IMR-90 (cell line): Measurements from ENCODE around the gene PCP2. TPM values are rescaled to one million over a fixed set of nuclear protein-coding genes. Genes with fewer than 3 reads are reported as not detected.

Source experiments
- ATAC-seq: fragments of 200-7000 bp; cut with Tn5 transposase; 2 replicates; pipeline ENCODE4 v1.9.1; 2020; ENCODE audit warnings: low read depth, mild to moderate bottlenecking, moderate library complexity
- BruUV-seq: library from RNA; stranded (reverse); fragments of 400-500 nt; replicated peaks from 2 replicates; lab custom pipeline; 2021; lab: Mats Ljungman, UMichigan
- CTCF ChIA-PET: fragments of 300-600 bp; formaldehyde crosslinking; extraction: SDS; loops from one replicate; lab custom pipeline; 2021; ENCODE audit warnings: antibody characterized with exemption; lab: Yijun Ruan, JAX
- POLR2A ChIA-PET: fragments of 300-600 bp; sonication (Branson Sonifier 250); formaldehyde crosslinking; loops from one replicate; lab custom pipeline; 2022; ENCODE audit warnings: antibody characterized with exemption; ENCODE audit not compliant: unreplicated experiment; lab: Charles Lee
- DNase-seq: peaks from one replicate; pipeline ENCODE4 v3.0.0; 2013
- H2AFZ ChIP-seq: replicated peaks from 2 replicates; pipeline ENCODE3; 2013; ENCODE audit warnings: low read length, mild to moderate bottlenecking; ENCODE audit not compliant: poor library complexity
- H2AK5ac ChIP-seq: 2 replicates; pipeline ENCODE4 v1.6.1; 2013; ENCODE audit warnings: low read depth, low read length, inconsistent platforms
- H2AK9ac ChIP-seq: replicated peaks from 2 replicates; pipeline ENCODE3; 2013; ENCODE audit warnings: mild to moderate bottlenecking, low read depth, low read length, moderate library complexity; ENCODE audit not compliant: poor library complexity
- H2BK120ac ChIP-seq: 2 replicates; pipeline ENCODE4 v1.6.1; 2013; ENCODE audit warnings: low read depth, low read length, inconsistent platforms
- H2BK15ac ChIP-seq: 3 replicates; pipeline ENCODE4 v1.6.1; 2013; ENCODE audit warnings: low read depth, low read length, inconsistent platforms
- H2BK20ac ChIP-seq: 2 replicates; pipeline ENCODE4 v1.6.1; 2013; ENCODE audit warnings: low read depth, mild to moderate bottlenecking, inconsistent platforms, low read length, moderate library complexity
- H2BK5ac ChIP-seq: 2 replicates; pipeline ENCODE4 v1.6.1; 2013; ENCODE audit warnings: mild to moderate bottlenecking, low read depth, low read length, inconsistent platforms; ENCODE audit not compliant: poor library complexity, severe bottlenecking
- H3K14ac ChIP-seq: replicated peaks from 2 replicates; pipeline ENCODE4 v1.6.1; 2013; ENCODE audit warnings: low read depth, low read length, inconsistent platforms
- H3K18ac ChIP-seq: 2 replicates; pipeline ENCODE4 v1.6.1; 2013; ENCODE audit warnings: low read depth, low read length, control low read depth
- H3K23ac ChIP-seq: 2 replicates; pipeline ENCODE4 v1.6.1; 2013; ENCODE audit warnings: low read depth, low read length, inconsistent platforms
- H3K27ac ChIP-seq: 2 replicates; pipeline ENCODE4 v1.5.1; 2013; ENCODE audit warnings: mild to moderate bottlenecking, control low read depth, low read length; ENCODE audit not compliant: insufficient read depth
- H3K27me3 ChIP-seq: 2 replicates; pipeline ENCODE4 v1.6.1; 2013; ENCODE audit warnings: low read length; ENCODE audit not compliant: control insufficient read depth, insufficient read depth
- H3K36me3 ChIP-seq: 2 replicates; pipeline ENCODE4 v1.6.1; 2013; ENCODE audit warnings: low read length, mixed read lengths; ENCODE audit not compliant: control insufficient read depth, insufficient read depth
- H3K4ac ChIP-seq: 2 replicates; pipeline ENCODE4 v1.6.1; 2013; ENCODE audit warnings: low read depth, low read length, inconsistent platforms
- H3K4me1 ChIP-seq: 2 replicates; pipeline ENCODE4 v1.6.1; 2013; ENCODE audit warnings: low read length, mixed read lengths; ENCODE audit not compliant: control insufficient read depth, insufficient read depth
- H3K4me2 ChIP-seq: 2 replicates; pipeline ENCODE4 v1.6.1; 2013; ENCODE audit warnings: low read depth, mild to moderate bottlenecking, control low read depth, low read length, moderate library complexity
- H3K4me3 ChIP-seq: 2 replicates; pipeline ENCODE4 v1.5.1; 2013; ENCODE audit warnings: low read depth, mild to moderate bottlenecking, control low read depth, low read length, moderate library complexity; ENCODE audit not compliant: insufficient read depth
- H3K56ac ChIP-seq: 2 replicates; pipeline ENCODE4 v1.6.1; 2013; ENCODE audit warnings: low read length, inconsistent platforms; ENCODE audit not compliant: insufficient read depth; ENCODE audit errors: extremely low read depth
- H3K79me1 ChIP-seq, 2 experiments: 2 replicates each; pipeline ENCODE4 v1.6.1; 2013; ENCODE audit warnings: low read length in 2 of 2, inconsistent platforms in 1 of 2, low read depth in 1 of 2
- H3K9ac ChIP-seq: 2 replicates; pipeline ENCODE4 v1.6.1; 2013; ENCODE audit warnings: low read depth, low read length, control low read depth
- H3K9me1 ChIP-seq: 2 replicates; pipeline ENCODE4 v1.6.1; 2013; ENCODE audit warnings: low read length, inconsistent platforms; ENCODE audit not compliant: insufficient read depth
- H3K9me3 ChIP-seq: 2 replicates; pipeline ENCODE4 v1.6.1; 2013; ENCODE audit warnings: low read length; ENCODE audit not compliant: control insufficient read depth, insufficient read depth
- H4K20me1 ChIP-seq: 2 replicates; pipeline ENCODE4 v1.6.1; 2013; ENCODE audit warnings: low read length, inconsistent platforms; ENCODE audit not compliant: insufficient read depth
- H4K5ac ChIP-seq: 2 replicates; pipeline ENCODE4 v1.6.1; 2013; ENCODE audit warnings: mild to moderate bottlenecking, low read depth, low read length, control low read depth
- H4K8ac ChIP-seq, 2 experiments: 2 replicates each; pipeline ENCODE4 v1.6.1; 2013; ENCODE audit warnings: low read depth in 2 of 2, low read length in 2 of 2, control low read depth in 1 of 2, inconsistent platforms in 1 of 2
- H4K91ac ChIP-seq: 2 replicates; pipeline ENCODE4 v1.6.1; 2013; ENCODE audit warnings: low read depth, low read length, inconsistent platforms; ENCODE audit not compliant: insufficient read depth
- CEBPB ChIP-seq: IDR thresholded peaks from 2 replicates; pipeline ENCODE4 v1.6.1; 2012; ENCODE audit warnings: low read depth, low read length, improper control_type of control experiment
- CHD1 ChIP-seq: IDR thresholded peaks from 2 replicates; pipeline ENCODE4 v1.6.1; 2012; ENCODE audit warnings: low read depth, low read length, improper control_type of control experiment
- MAFK ChIP-seq: IDR thresholded peaks from 2 replicates; pipeline ENCODE4 v1.6.1; 2012; ENCODE audit warnings: low read depth, low read length, improper control_type of control experiment
- MXI1 ChIP-seq: IDR thresholded peaks from 2 replicates; pipeline ENCODE4 v1.6.1; 2012; ENCODE audit warnings: low read depth, mild to moderate bottlenecking, low read length, moderate library complexity, borderline replicate concordance
- NFE2L2 ChIP-seq: fragments of 150-350 bp; IDR thresholded peaks from 2 replicates; pipeline ENCODE4 v1.6.1; 2016; ENCODE audit warnings: low read depth, mild to moderate bottlenecking, low read length
- RCOR1 ChIP-seq: IDR thresholded peaks from 2 replicates; pipeline ENCODE4 v1.6.1; 2012; ENCODE audit warnings: mild to moderate bottlenecking, low read length, improper control_type of control experiment; ENCODE audit not compliant: insufficient replicate concordance
- whole genome bisulfite sequencing, 2 experiments: methylation state at CpG; one replicate each; pipeline versions ENCODE4 v1.1.5 to v1.1.7; 2013; ENCODE audit warnings: missing lambda C conversion rate in 2 of 2; ENCODE audit not compliant: insufficient read length in 1 of 2; ENCODE audit errors: extremely low coverage in 2 of 2; 5-methylcytosine and 5-hydroxymethylcytosine counted together
- dilution Hi-C: fragments of 300-500 bp; cut with HindIII; formaldehyde crosslinking; loops from one replicate; pipeline ENCODE4 v1.14.3; 2018; ENCODE audit warnings: low sequenced_read_pairs; ENCODE audit not compliant: unreplicated experiment
- in situ Hi-C: fragments of 300-500 bp; cut with MboI; formaldehyde crosslinking; loops from 3 replicates; pipeline ENCODE4 v1.14.3; 2019; ENCODE audit warnings: low sequenced_read_pairs, inconsistent platforms, mixed read lengths
- intact Hi-C: fragments of 100-400 bp; cut with micrococcal nuclease; formaldehyde crosslinking; loops from 2 replicates; pipeline ENCODE4 v1.10.0; 2022
- polyA plus RNA-seq, 3 experiments: library from polyadenylated mRNA; depleted of rRNA; stranded (reverse); fragments of >200 nt; gene quantifications; 2 replicates each; pipeline ENCODE4 v1.2.3, GENCODE V29; 2012; ENCODE audit warnings: low replicate concordance in 1 of 3
- total RNA-seq: library from RNA; depleted of rRNA; stranded (reverse); fragments of >200 nt; gene quantifications from 2 replicates; pipeline ENCODE4 v1.2.3, GENCODE V29; 2012
- TF ChIP-seq, protein P1 (sequence below): conservative IDR thresholded peaks from 2 replicates; pipeline ENCODE4 v1.5.1; 2012; ENCODE audit warnings: mild to moderate bottlenecking, low read depth, low read length, improper control_type of control experiment
- TF ChIP-seq, protein P2 (sequence below): fragments of 150-350 bp; IDR thresholded peaks from 2 replicates; pipeline ENCODE4 v1.6.1; 2016; ENCODE audit warnings: low read depth, mild to moderate bottlenecking, low read length, moderate library complexity, borderline replicate concordance

PCP2 gene
- total and polyA plus RNA-seq, 2 of the 4 experiments (the other 2 are of a cell fraction), result not detected

DNA sequence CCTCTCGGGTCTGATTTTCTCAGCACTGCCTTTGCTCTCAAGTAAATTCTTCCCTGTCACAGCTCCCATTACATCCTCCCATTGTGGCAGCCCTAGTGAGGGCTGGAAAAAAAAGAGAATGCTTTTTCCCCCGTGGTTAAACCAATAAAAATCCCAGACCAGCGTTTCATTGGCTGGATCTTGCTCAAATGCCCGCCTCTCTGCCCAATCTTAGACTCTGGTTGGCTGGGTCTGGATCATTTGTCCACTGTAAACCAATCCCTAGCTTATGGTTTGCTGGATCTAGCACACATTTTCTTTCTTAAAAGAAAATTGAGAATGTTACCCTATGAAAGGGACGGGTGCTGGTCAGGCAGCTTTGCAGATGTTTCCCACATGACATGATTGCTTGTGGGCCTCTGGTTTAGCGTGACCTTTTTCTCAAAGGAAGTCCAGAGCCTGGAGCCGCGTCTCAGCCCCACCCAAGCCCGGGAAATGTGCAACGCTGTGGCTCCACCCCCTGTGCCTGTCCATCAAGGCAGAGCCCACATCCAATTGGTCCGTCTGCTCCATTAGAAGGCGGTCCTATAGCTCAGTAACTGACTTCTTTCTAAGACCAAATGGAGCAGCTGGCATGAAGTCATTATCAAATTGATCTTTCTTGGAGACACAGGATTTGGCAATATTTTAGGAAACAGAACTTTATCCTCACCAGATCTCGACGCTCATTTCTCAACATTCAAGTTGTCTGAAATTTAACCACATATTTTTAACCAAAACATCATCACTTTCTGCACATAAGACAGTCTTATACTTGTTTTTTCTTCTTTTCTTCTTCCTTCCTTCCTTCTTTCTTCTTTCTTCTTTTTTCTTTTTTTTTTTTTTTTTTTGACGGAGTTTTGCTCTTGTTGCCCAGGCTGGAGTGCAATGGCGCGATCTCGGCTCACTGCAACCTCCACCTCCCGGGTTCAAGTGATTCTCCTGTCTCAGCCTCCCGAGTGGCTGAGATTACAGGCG is 40.8 kb upstream of the PCP2 start (continued):
- TF ChIP-seq, protein P1, sequence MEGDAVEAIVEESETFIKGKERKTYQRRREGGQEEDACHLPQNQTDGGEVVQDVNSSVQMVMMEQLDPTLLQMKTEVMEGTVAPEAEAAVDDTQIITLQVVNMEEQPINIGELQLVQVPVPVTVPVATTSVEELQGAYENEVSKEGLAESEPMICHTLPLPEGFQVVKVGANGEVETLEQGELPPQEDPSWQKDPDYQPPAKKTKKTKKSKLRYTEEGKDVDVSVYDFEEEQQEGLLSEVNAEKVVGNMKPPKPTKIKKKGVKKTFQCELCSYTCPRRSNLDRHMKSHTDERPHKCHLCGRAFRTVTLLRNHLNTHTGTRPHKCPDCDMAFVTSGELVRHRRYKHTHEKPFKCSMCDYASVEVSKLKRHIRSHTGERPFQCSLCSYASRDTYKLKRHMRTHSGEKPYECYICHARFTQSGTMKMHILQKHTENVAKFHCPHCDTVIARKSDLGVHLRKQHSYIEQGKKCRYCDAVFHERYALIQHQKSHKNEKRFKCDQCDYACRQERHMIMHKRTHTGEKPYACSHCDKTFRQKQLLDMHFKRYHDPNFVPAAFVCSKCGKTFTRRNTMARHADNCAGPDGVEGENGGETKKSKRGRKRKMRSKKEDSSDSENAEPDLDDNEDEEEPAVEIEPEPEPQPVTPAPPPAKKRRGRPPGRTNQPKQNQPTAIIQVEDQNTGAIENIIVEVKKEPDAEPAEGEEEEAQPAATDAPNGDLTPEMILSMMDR, result no peak
- no peak for TF ChIP-seq MXI1

DNA sequence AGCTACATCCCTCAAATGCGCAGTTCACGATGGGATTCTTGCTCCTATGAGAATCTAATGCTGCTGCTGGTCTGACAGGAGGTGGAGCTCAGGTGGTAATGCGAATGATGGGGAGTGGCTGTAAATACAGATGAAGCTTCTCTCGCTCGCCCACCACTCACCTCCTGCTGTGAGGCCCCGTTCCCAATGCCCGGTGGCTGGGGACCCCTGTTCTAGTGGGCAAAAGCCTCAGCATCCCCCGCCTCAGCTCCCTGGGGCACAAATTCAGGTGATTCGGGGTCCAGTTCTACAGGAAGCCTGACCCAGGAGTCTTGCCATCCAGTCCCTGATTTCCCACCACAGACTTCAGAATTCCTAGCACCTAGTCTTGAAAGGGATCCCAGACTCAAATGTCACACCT is 39.0 kb upstream of the PCP2 start:
- Histone ChIP-seq H3K9ac (no peak overlapping the region), H4K5ac (no peak overlapping the region), H3K9me1 (no peaks in the 10 kb centered on the region), H2AFZ (no peak overlapping the region), H3K9me3 (peaks cover 4% of the 10 kb centered on the region; the same call in 1 of the 2 replicates), H3K4me2 (no peak overlapping the region), H3K14ac (no peak overlapping the region), H3K27ac (no peak overlapping the region), H3K4ac (no peak overlapping the region), H3K18ac (no peak overlapping the region), H2BK5ac (no peak overlapping the region), H4K8ac (no peak overlapping the region), H3K56ac (no peak overlapping the region), H4K91ac (no peak overlapping the region), H3K27me3 (peaks cover 34% of the 10 kb centered on the region), H3K36me3 (no peaks in the 10 kb centered on the region), H3K79me1 (no peaks in the 10 kb centered on the region), H3K23ac (no peak overlapping the region), H2BK120ac (no peak overlapping the region), H2BK20ac (no peak overlapping the region), H2BK15ac (no peak overlapping the region), H4K20me1 (no peaks in the 10 kb centered on the region), H3K4me1 (no peaks in the 10 kb centered on the region), H2AK5ac (no peak overlapping the region), H3K4me3 (no peak overlapping the region), H2AK9ac (no peak overlapping the region)
- intact Hi-C loops (no loop called here), dilution Hi-C loops (no loop called here), in situ Hi-C loops (no loop called here)
- no CpG with 5 or more reads among the region's 9 CpGs for WGBS, 2 experiments
- CTCF ChIA-PET, result no interaction called here
- POLR2A ChIA-PET, result no interaction called here
- ATAC-seq (no peak), DNase-seq (no peak)
- TF ChIP-seq MAFK (no peak), CHD1 (no peak), CEBPB (no peak), NFE2L2 (no peak), RCOR1 (no peak)
- TF ChIP-seq, protein P2, sequence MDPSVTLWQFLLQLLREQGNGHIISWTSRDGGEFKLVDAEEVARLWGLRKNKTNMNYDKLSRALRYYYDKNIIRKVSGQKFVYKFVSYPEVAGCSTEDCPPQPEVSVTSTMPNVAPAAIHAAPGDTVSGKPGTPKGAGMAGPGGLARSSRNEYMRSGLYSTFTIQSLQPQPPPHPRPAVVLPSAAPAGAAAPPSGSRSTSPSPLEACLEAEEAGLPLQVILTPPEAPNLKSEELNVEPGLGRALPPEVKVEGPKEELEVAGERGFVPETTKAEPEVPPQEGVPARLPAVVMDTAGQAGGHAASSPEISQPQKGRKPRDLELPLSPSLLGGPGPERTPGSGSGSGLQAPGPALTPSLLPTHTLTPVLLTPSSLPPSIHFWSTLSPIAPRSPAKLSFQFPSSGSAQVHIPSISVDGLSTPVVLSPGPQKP, result no peak
- BruUV-seq, result no TSS peak
